Activated T-cell treated with anti-CD3 and anti-CD28 coated beads for 1 hour (primary cell): Measurements from ENCODE around the gene GOLT1A.
A peak's percentile ranks its signal among the peaks of the same experiment; 100 is the strongest.

Experiments used
- DNase-seq: peaks from one replicate; pipeline ENCODE4 v3.0.0-alpha.2; 2020; ENCODE audit warnings: low read depth

The GOLT1A gene

DNA sequence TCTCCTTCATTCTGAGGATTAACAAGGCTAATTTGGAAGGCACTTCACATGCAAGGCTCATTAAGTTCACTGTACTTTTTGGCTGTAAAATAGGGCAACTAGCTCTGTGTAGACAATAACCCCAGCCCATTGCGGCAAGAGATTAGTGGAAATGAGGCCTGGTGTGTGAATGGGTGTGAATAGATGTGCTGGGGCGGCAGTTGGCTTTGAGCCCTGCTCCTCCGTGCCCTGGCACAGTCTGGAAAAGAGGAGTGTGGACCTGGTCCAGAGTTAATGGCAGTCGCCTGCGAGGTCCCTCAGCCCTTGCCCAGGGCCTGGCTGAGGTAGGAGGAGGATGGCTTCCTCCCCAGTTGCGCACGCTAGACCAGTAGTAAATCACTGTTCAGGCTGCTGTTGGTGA is 22.3 kb downstream of the GOLT1A start:
- DNase-seq, result no peak

DNA sequence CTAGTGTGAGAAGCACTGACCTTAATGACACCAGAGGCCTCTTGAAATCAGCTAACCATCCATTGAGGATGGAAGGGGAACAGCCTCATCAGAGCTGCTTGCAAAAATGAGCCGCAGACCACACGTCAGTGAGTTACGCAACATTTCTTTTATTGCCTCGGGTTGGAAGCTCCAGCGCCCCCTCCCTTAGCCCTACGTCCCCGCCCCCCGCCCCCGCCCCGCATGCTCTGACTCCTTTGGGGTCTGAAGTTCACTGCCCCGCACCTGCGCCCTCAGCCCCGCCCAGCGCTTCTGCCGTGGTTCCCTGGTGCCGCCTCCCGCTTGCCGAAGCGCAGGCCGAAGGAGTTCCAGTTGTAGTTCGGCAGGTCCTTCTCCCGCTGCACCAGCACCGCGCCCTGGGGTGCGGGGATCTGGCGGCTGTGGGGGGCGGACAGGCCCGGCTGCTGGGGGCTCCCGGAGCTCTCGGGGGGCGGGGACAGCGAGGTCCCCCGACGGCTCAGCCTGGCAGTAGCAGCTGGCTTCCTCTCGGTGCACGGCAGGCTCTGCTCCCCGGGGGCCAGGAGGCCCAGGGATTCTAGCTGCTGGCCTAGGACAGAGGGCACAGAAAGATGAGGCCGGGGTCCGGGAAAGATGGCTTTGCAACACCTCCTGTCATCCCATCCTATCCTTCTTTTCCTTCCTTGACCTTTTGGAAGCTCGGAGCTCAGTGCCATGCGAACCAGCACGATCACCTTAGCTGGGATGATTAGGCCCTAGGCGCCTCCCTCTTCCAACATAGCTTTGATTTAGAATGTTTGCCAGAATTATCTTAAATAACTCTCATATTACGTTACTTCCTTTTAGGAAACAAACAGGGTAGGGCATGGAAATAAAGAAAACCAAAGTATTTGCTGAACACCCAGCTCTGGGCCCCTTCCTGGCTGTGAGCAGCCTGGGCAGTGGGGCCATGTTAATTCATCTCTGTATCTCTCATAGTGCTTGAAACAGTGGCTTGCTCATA is 23.3 kb downstream of the GOLT1A start:
- no peak for DNase-seq

DNA sequence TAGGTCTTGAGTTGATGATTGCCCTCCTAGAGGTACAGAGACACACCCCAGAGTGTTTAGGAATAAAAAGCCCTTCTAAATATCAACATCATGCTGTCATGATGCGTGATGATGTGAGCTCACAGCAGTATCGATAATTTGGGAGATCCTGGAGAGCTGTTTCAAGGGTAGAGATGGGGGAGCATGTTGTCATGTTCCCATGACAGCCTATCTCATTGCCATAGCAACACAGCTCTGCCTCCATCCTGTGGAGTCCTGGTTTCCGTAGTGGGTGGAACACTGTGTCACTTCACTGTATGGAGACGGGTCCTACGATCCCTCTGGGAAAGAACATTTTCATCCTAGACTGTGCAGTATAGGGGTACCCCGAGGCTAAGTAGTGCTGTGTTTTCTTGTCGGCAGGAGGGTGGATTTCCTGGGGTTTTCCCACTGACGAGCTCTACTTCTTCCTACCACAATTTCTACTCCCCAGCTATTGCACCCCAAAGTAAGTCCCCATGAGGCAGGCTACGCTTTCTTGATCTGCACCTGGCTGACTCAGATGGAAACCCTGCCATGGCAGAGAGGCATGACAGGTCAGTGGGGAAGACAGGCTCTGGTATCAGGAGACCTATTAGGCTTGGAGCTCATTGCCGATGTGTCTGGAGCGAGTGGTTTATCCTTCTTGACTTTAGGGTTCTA is 24.7 kb downstream of the GOLT1A start:
- no peak for DNase-seq

DNA sequence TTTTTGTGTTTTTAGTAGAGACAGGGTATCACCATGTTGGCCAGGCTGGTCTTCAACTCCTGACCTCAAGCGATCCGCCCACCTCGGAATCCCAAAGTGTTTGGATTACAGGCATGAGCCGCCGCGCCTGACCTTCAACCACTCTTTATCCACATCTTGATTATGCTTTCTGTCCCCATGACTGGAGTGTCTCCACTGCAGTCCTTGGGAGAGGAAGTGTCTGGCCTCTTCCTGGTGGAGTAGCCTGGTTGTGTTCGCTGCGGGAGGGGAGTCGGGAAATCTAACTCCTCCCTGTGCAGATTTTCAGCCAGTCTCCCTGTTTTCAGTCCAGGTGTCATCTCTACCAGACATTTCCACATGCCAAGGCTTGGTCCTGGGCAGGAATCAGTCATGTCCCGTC is 27.2 kb downstream of the GOLT1A start:
- no peak for DNase-seq

DNA sequence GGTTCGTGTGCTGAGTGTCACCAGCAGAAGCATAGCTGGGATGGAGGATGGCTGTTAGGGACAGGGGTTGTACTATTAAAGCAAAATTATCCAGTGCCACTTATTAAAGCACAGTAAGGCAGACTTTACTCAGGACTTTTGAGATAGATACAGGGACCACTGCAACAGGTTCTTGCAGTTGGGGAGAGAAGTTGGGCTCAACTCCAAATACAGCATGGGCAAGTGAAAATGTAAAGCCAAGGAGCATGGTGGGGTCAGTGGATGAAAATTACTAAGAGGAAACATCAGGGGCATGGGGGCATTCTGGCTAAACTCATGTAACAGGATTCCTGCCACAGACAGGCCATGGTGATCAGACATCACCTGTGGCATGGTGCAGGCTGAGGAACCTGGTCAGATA is 32.7 kb downstream of the GOLT1A start:
- no peak for DNase-seq

DNA sequence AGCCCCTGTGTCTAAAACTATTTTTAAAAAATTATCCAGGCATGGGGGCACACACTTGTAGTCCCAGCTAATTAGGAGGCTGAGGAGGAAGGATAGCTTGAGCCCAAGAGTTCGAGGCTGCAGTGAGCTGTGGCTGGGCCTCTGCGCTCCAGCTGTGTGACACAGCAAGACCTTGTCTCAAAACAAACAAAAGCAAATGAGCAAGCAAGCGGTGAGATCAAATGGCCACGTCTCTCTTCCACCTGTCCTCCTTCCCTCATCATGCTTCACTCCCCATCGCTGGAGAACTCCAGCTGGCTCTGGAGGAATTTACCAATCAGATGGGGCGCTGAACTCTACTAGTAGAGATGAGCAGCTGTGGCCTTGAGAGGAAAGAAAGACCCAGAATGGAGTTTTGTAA is 33.7 kb downstream of the GOLT1A start:
- no peak for DNase-seq

DNA sequence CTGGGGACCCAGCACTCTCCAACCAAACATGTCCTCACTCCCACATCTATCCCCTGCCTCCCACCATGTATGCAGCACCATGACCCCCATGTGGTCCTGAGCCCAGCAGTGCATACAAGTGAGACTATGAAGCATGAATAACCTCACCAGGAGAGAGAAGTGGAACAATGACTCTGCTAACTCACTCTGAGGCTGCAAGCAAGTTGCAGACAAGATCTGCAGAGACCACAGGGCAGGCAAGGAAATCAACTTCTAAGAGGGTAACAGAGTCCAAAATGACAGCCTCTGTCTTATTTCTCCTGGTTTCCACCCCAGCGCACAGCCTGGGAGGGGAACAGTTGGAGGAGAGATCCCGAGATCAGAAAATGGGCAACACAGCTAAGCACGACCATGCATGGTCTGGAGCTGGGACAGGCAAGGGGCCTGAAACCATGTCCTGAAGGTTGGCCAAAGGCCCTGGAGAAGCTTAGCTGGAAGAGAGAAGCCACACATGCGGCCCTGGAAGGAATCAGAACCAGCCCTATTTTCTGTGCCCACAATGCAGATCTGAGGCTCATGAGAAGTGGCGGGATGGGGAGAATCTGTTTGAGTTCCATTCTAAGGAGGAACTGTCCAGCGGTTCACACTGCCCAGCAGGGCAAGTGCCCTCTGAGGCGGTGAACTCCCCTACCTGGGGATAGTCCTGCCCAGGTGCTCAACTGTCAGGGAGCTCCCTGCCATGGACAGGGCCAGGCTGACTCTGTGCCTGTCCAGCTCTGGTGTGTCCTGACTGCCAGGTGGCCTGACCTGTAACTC is 35.1 kb downstream of the GOLT1A start:
- DNase-seq, result no peak

DNA sequence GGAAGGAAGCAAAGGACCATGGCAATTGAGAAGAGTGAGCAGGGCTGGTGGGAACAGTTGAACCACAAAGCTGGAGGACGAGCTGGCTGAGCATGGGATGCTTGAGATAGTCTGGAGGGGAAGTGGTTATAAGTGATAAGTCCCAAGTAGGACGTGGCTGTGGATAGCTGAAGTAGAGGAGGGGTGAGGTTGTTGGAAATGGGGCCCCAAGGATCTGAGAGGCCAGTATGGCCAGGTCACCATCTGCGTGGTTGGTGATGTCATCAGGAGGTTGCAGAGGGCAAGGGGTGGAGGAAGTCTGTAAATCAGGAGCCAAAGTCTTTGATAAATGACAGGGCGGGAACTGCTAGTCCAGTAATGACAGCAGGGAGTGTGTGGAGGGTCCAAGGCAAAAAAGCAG is 36.7 kb downstream of the GOLT1A start:
- no peak for DNase-seq

DNA sequence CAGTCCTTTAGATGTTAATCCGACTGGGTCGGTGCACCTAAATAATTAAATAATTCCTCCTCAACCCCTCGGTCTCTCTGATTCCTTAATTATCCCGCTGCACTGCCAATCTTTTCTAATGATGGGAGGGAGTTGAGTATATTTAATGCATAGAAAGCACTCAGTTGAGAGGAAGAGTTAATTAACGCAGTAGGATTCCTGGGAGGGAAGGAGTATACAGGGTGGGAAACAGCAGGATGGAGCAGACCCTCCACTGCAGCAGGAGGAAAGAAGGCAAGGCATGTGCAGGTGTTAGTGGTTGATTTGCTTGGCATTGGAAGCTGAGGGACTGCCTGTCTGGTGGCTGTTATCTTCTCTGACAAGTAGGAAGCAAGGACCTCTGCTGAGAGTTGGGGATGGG is 37.7 kb downstream of the GOLT1A start:
- DNase-seq, result no peak

DNA sequence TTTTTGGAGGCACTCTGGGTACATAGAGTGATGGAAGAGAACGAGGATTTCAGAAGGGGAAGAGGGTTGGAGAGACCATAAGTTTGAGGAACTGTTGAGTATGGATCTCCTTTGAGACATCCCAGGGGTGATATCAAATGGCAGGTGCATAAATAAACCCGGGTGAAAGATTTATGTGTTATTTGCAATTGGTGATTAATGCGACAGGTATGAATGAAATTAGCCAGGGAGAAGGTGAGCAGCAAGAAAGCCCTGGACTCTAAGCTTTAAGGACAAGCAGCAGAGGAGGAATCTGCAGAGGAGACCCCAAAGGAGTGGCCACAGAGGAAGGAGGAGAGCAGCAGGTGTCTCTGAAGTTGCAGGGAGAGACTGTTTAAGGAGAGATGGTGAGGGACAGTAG is 38.8 kb downstream of the GOLT1A start:
- no peak for DNase-seq

DNA sequence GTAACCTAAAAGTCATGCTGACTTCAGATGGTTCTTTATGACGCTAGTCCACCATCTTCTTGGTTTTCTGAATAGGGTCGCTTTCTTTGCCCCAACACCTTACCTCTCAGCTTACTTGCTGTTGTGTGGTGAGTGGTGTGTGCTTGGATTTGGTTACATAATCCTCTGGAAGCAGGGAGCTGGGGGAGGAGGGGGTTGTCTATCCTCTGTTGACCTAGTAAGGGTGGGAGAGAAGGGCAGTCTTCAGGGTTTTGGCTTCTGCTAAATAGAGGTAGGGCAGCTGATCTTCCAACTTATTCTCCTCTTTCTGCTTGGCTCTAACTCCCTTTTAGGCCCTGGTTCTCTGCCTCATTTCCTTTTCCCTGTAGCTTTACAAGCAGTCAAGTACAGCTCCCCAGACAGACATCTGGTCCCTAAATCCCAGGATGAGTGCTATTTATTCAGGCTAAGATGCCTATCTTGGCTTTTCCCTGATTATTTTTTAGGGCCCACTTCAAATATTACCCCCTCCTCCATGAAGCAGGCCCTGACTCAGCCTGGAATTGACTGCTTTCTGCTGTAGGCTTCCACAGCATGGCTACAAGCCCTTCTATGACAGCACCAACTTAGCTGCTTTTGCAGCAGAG is 41.3 kb downstream of the GOLT1A start:
- no peak for DNase-seq

DNA sequence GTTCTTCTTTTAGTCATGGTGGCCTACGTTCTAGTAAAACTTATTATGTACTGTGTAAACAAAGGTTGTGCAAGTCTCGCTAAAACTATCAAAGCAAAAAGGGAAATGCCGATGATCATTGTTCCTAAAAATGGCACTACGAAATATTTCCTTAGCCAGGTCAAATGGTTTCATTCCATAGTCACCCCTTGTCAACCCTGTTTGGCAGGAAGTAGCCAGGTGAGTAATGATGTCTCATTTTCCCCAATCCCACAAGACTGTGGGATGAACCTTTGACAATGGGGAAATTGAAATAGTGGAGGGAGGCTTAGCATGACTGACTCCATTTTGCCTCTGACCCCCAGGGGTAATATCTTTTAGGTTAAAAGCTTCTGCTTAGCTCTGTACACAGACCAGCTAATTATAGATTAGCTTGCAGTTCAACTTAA is 42.0 kb downstream of the GOLT1A start:
- no peak for DNase-seq

DNA sequence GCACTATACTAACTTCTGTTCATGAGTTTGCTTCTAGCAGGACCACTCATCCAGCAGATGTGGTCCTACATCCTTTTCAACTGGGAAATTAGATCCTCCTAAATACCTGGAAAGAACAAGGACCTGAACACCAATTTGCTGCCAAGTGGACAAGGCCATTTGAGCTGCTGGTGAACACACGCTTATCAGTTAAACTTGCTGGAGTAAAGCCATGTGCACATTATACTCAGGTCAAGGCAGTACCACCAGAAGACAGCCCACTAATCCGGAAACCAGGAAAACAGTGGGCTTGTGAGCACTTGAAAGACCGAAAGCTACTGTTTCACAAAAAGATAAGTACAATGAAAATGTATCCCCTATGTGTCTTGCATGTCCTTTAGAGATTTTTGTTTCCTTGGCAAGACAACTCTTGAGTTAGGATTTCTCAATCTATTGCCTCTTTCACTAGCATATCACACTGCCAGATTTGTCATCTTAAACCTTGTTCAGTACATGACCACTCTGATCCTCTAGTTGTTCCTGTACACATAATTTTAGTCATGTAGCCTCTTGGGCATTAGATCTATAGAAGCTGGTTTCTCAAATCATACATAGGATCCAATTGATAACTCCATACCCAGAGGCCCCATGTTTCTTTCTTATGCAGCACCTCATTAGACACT is 43.2 kb downstream of the GOLT1A start:
- no peak for DNase-seq

DNA sequence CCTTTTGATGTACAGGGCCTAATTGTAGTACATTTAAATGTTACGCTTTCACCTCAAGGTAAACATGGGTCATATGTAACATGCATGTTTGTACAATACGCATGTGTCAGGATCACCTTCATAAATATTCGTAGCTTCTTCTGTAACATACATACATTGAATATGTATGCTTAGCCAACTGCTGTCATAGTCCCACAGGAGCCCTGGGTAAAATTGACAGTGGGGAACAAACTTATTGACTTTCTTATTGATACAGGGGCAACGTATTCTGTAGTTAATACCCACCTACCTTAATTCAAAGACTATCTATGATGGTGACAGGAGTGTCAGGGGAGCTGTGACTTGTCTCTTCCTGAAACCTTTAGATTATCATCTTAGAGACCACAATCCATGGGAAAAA is 43.9 kb downstream of the GOLT1A start:
- DNase-seq, result no peak

DNA sequence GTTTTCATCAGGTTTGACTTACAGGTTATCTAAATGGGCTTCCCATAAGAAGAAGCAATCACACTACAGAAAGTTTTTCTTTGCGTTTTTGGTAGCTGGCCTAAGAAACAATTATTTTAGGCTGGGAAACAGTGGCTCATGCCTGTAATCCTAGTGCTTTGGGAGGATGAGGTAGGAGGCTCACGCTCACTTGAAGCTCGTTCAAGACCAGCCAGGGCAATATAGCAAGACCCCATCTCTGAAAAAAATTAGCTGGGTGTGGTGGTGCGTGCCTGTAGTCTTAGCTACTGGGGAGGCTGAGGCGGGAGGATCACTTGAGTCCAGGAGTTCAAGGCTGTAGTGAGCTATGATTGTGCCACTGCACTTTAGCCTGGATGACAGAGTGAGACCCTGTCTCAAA is 46.1 kb downstream of the GOLT1A start:
- DNase-seq, result no peak

DNA sequence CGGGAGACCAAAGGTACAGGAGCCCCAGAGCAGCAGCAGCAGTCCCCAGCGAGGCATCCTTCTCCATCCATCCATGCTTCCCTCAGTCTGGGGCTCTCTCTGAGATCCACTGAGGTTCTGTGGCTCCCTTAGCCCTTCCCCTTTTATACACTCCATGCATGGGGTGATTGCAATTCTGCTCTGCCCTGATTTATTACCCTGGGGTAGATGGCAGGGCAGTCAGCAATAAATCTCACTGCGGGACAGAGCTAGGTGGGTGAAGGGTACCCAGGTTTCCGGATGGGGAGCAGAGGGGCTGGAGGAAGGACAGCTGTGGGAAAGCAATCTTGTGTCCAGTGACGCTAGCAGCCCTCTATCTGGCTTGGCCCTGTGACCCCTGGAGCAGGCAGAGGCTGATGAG is 47.6 kb downstream of the GOLT1A start, which contains the start of gene REN:
REN (minus strand) TSS at position 119 of the 400 bp plus-strand sequence; CDS start at position 75, 44 bp downstream.
- DNase-seq, result no peak

DNA sequence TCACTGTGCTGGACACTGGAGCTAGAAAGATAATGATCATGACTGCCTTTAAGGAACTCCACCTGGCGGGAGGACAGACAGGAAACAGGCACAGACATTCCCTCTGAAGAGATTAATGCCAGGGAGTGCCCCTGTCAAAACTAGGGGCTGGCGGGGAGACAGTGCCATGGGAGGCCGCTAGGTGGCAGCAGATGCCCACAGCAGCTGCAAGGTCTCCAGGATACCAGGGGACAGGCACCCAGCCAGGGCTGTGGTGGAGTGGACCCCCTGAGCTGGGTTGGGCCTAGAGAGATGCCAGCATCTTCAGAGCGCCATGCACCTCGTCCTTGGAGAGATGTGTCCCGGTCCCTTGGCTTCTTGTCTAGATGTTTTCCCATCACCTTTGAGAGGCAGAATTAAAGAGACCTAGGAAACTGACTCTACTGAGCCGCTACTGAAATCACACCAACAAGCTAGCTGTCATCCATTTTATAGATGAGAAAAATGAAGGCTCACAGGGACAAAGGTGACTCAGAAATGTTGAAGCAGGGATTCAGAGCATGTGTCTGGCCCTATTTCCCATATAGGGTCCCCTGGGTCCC is 51.2 kb downstream of the GOLT1A start:
- peak; percentile 64 for DNase-seq

DNA sequence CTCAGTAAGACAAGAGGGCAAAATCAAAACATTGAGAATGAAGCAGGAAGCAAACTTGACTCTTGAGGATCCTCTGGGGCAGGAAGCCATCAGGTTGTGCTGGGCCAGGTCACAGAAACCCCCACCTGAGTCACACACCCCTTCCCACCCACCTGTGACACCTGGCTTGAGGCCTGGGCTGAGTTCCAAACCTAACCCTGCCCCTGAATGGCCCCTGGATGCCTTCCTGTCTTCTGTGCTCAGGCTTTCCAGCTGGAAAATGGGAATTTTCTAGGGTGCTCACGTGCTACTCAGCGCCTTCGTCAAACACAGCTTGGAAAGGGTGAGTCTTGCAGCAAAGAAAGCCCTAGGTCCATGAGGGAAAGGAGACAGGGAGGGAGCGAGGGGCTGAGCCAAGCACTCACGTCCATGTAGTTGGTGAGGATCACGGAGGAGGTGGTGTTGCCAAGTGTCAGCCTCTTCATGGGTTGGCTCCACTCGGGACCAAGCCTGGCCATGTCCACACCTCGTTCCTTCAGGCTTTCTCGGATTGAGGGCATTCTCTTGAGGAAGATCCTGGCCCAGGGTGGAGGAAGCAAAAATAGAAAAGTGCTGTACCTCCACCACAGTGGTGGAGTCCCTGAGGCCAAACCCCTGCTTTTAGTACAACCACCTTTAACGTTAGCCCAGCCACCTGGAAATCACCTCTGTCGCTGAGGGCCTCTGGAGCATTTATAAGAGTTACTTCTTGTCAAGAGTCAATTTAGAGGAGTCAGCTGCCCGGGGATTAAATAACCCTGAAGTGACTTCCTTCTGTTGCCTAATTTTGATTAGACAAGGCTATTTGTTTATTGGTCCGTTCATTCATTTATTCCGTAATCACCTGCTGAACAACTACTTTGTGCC is 51.9 kb downstream of the GOLT1A start:
- DNase-seq, result no peak

DNA sequence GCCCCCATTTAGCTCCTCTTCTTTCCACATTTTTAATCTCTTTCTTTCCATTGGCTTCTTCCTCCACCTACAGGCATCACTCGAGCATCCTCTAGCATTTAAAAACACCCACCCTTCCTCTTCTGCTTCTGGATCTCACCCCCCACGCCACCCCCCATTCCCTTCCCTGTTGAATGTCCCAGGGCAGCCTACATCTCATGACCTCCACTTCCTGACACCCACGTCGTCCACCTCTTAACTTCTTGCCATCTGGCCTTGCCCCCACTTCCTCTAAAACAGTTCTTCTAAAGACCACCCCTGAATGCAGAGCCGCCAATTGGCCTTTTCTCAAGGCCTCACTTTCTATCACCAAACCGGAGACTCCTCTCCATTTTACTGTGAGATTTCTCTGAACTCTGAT is 55.8 kb downstream of the GOLT1A start:
- no peak for DNase-seq

DNA sequence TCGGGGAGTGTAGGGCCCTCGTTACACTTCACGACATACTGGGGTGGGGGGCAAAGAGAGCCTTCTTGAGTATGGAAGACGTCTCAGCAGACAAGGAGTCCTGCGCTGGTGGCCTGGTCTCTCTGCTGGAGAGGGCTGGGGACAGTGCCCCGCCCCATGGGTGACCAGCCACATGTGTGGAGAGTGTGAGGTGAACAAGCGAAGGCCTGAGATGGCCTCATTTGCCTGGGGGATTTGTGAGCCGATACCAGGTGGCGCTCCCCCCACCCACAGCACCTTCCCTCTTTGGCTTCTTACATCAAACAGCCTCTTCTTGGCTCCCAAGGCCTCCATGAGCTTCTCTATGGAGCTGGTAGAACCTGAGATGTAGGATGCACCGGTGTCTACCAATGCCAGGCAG is 57.9 kb downstream of the GOLT1A start:
- no peak for DNase-seq
